ENCODE results near the gene SMARCAD1.
"Not testable (repeated sequence)": the region's sequence is repeated elsewhere in the genome, so short reads cannot be mapped to it uniquely, and the experiment has no call there.

SMARCAD1 gene

DNA sequence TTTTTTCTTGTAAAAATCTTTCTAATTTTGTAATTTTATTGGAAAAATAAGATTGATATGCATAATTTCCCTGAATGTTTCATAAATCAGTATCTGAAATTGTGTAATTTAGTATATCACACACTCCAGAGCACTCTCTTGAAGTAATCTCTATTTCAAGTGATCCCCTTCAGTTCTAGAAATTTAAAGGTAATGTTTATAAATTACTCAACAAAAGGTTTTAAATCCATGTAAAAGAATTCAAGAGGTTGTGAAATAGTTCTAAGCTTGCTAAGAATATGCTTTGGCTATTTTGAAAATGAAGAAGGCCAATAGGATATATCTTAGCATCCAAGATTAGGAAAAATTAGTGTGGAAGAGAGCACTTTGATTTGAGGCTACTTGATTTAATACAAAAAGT lies 28.2 kb downstream of the SMARCAD1 start:
- DNase-seq: no peak

- DNase-seq: no peak
Observed at GRCh38 chr4:94237271-94237670, 29.6 kb downstream of the SMARCAD1 start.

GRCh38 chr4:94238160-94238559 lies 30.5 kb downstream of the SMARCAD1 start:
- no peak for DNase-seq

- DNase-seq: no peak
Observed at GRCh38 chr4:94240384-94240783, 32.7 kb downstream of the SMARCAD1 start.

- DNase-seq: no peak
Observed at GRCh38 chr4:94244087-94244828, 36.6 kb downstream of the SMARCAD1 start.

- DNase-seq: no peak
Observed at GRCh38 chr4:94244829-94245185, 37.1 kb downstream of the SMARCAD1 start.

DNA sequence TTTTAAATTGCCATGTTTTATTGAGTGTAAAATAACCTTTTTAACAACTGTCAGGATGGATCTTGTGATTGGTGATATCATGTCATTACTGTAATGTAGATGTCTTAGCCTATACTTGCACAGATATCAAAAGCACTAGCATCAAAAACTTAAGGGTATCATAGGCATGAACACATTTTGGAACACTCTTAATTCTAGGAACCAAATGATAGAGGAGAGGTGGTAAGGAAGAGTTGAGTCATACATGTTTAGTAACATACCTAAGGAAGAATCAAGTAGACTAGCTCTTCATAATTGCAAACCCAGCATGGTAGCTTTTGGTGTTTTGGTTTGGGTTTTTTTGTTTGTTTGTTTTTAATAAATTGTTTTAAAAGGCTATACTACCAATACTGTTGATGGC lies 43.4 kb downstream of the SMARCAD1 start:
- no peak for DNase-seq

- DNase-seq: no peak
Observed at GRCh38 chr4:94253036-94253435, 45.4 kb downstream of the SMARCAD1 start.

- no peak for DNase-seq
Observed at GRCh38 chr4:94256144-94256783, 48.6 kb downstream of the SMARCAD1 start.

DNA sequence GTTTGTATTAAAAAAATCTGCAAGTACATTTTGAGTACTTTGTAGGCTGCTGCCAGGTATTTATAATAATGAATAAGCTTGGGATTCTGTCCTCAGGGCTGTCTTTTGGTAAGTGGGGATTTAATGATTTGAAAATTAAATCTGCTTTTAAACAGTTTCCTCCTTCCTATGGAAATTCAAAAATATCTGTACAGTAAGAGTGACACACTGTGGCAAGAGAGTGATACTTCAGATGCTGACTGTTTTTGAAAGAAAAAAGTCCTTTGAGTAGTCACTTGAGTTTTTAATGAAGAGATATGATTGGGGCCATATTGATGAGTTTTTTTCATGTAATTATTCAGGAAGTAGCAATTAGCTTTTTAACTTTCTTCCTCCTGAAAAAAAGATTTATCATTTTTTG lies 49.2 kb downstream of the SMARCAD1 start:
- no peak for DNase-seq

- DNase-seq: no peak
Observed at GRCh38 chr4:94262163-94263016, 54.7 kb downstream of the SMARCAD1 start.

DNA sequence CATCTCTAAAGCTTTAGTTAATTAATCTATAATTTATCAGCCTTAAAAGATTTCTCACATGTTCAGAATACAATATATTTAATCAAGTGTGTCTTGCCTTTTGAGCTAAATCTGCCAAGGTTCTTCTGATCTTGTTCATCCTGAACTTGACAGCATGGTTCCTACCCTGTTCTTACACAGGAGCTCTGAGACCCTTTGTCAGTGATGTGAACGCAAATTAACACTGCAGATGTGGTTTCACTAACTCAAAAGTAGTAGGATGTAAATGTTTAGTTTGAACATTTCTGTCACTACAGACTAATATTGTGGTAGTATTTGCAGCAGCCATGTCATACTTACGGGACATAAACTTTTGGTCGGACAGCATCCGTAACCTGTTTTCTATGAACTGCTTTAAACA lies 59.4 kb downstream of the SMARCAD1 start:
- no peak for DNase-seq

GRCh38 chr4:94271248-94271647 lies 63.6 kb downstream of the SMARCAD1 start:
- DNase-seq: no peak

GRCh38 chr4:94274912-94275311 lies 67.2 kb downstream of the SMARCAD1 start:
- no peak for DNase-seq

DNA sequence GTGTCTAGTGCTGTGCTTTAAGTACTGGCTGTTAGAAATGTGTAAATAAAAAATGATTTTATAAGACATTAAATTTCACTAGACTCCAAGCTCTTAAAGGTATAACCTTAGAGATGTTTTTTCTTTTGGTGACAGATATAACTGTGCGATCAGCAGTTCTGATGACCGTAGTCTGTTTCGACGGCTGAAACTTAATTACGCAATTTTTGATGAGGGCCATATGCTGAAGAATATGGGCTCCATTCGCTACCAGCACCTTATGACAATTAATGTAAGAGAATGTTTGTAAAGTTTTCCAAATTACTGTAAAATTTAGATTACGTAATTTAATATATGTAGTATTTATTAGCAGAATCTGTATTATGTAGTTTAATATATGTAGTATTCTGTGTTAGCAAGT lies 68.5 kb downstream of the SMARCAD1 start:
- DNase-seq: no peak

DNA sequence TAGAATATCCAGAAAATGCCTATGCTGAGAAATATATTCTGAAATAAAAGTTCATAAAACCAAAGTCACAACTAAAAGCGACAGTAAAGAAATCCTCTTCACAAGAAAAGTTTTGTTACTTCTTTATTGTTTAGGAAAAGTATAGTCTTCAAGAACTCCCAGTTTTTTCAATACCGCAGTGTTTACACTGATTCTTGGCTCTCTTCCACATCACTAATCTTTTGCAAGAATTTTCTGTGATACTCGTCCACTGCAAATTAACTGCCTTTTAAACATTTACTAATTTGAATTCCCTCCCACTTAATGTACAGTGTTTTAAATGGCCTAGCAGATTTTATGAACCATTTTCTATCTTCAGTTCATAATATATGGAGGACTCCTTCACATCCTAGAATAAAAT lies 69.9 kb downstream of the SMARCAD1 start:
- no peak for DNase-seq

- DNase-seq: no peak
Observed at GRCh38 chr4:94278781-94279180, 71.1 kb downstream of the SMARCAD1 start.

- DNase-seq: no peak
Observed at GRCh38 chr4:94284889-94285288, 77.2 kb downstream of the SMARCAD1 start.

GRCh38 chr4:94285666-94286065 lies 78.0 kb downstream of the SMARCAD1 start:
- DNase-seq: no peak

- DNase-seq: no peak
Observed at GRCh38 chr4:94290245-94290644, 82.6 kb downstream of the SMARCAD1 start.

- DNase-seq: not testable (repeated sequence)
Observed at GRCh38 chr4:94293981-94294380, 86.3 kb downstream of the SMARCAD1 start.

DNA sequence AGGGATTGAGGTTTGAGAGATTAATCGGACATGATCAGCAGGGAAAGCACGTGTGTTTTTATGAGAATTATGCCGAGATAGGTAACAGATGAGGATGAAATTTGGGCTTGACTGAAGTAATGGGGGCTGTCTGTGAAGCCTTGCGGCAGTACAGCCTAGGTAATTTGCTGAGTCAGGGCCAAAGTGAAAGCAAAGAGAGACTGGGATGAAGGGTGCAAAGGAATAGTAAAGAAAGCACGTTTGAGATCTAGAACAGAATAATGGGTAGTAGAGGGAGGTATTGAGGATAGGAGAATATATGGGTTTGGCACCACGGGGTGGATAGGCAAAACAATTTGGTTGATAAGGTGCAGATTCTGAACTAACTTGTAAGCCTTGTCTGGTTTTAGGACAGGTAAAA lies 87.8 kb downstream of the SMARCAD1 start:
- DNase-seq: not testable (repeated sequence)

DNA sequence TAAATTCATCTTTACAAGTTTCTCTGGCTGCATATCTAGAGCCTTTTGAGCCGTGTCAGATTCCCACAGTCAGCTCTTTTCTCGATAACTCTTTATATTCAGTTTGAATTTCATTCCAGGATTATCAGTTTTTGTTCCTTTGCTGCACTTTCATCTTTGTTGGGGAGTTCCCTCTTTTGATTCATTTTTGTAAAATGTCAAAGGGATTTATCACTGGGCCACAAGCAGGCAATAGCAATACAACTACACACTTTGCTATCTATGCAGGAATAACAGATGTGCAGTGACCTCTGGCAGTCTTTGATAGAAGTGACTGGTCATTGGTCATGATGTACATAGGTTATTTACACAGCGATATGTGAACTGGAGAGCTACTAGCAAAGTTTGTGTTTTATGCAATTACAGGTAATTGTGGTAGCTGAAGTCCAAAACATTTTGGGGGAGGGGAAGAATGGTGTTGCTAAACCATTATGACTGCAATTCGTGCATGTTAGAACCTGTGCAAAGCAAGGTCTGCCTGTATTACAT lies 91.1 kb downstream of the SMARCAD1 start:
- no peak for DNase-seq

- DNase-seq: no peak
Observed at GRCh38 chr4:94302191-94302590, 94.5 kb downstream of the SMARCAD1 start.
